Lower leg skin (tissue), 4 donors: Measurements from ENCODE around the gene BDH1. TPM values are rescaled to one million over a fixed set of nuclear protein-coding genes. Genes with fewer than 3 reads are reported as not detected.

ENCODE experiments used
- DNase-seq, 2 donors: peaks; one replicate each; pipeline ENCODE4 v3.0.0-alpha.2; 2019; ENCODE audit warnings: low spot score in 2 of 2
- H3K4me3 ChIP-seq: fragments of 200-600 bp; sonication (generic); 2 replicates; pipeline ENCODE4 v1.5.1; 2017; ENCODE audit warnings: mild to moderate bottlenecking, low read depth; ENCODE audit not compliant: poor library complexity, severe bottlenecking
- POLR2A ChIP-seq, 2 donors: fragments of 450-650 bp; IDR thresholded peaks; one replicate each; pipeline ENCODE4 v1.6.1; 2016 to 2017; ENCODE audit warnings: antibody characterized with exemption in 2 of 2, mild to moderate bottlenecking in 1 of 2, moderate library complexity in 1 of 2
- WGBS, 2 donors: methylation state at CpG; one replicate each; pipeline ENCODE4 v1.1.5; 2018; 5-methylcytosine and 5-hydroxymethylcytosine counted together
- intact Hi-C: fragments of 100-400 bp; cut with DNase I; formaldehyde crosslinking; loops from one replicate; pipeline ENCODE4 v1.15.0; 2023; ENCODE audit warnings: low total_unique reads
- total RNA-seq, 4 donors: library from RNA; depleted of rRNA; stranded (reverse); fragments of >200 nt; gene quantifications; one replicate each; pipeline ENCODE4 v1.1.0, GENCODE V29; 2016
- TF ChIP-seq, protein P1 (sequence below), 3 donors: fragments of 450-650 bp; IDR thresholded peaks; one replicate each; pipeline ENCODE4 v1.5.1; 2016; ENCODE audit warnings: antibody characterized with exemption in 3 of 3, mild to moderate bottlenecking in 3 of 3, moderate library complexity in 2 of 3

The BDH1 gene
- total RNA-seq, 4 donors from 2014 or later = 56.3 to 86.1 (median 59.7) TPM

GRCh38 chr3:197465996-197466549, 89.7 kb downstream of the BDH1 start:
- TF ChIP-seq, protein P1, sequence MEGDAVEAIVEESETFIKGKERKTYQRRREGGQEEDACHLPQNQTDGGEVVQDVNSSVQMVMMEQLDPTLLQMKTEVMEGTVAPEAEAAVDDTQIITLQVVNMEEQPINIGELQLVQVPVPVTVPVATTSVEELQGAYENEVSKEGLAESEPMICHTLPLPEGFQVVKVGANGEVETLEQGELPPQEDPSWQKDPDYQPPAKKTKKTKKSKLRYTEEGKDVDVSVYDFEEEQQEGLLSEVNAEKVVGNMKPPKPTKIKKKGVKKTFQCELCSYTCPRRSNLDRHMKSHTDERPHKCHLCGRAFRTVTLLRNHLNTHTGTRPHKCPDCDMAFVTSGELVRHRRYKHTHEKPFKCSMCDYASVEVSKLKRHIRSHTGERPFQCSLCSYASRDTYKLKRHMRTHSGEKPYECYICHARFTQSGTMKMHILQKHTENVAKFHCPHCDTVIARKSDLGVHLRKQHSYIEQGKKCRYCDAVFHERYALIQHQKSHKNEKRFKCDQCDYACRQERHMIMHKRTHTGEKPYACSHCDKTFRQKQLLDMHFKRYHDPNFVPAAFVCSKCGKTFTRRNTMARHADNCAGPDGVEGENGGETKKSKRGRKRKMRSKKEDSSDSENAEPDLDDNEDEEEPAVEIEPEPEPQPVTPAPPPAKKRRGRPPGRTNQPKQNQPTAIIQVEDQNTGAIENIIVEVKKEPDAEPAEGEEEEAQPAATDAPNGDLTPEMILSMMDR (IDR thresholded peaks at IDR 0.05) = no peak
- TF ChIP-seq POLR2A (IDR thresholded peaks at IDR 0.05) = no peak
- intact Hi-C loops = no loop called here
- no peak overlapping the region for H3K4me3 ChIP-seq
- 52 to 54% methylated on average over 3 of the region's 3 CpGs for WGBS, 2 donors
- DNase-seq = no peak

DNA sequence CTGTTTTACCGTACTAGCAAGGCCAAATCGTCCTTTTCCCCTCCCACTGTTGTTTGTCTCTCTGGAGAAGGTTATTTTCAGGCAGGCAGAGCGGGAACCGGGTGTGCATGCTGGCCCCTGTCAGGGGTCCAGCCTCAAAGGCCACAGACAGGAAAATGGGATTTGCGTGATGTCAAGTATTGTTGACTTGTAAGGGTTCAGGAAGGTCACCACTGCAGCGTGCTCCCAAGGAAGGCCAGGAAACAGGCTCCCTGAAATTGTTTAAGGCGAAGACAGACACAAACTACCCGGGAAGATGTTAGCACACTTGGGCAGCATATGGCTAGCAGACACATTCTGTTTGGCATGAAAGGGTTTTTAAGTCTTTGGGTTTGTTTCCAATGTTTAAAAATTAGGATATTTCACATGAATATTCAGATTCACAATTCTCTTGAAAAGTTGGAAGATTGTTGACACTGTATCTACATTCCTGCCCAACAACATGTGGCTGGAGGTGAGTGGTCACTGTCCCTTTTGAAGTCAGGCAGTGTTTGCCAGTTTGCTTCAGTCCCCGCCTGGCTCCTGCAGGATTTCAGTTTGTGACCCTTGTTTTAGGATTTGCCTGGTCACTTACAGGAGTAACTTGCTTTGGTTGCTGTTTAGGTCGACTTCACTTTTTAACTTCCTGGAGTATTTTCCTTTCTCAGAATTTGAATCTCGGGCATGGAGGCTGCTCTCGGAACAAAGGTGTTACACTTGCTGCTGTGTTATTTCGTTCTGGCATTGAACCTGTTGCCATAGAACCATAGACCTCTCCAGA, 90.4 kb downstream of the BDH1 start:
- no peak for DNase-seq
- no peak overlapping the region for H3K4me3 ChIP-seq
- WGBS, 2 donors = 76 to 85% methylated on average over 13 of the region's 13 CpGs
- intact Hi-C loops = no loop called here
- TF ChIP-seq POLR2A (IDR thresholded peaks at IDR 0.05) = no peak
- TF ChIP-seq, protein P1 (IDR thresholded peaks at IDR 0.05) = no peak

DNA sequence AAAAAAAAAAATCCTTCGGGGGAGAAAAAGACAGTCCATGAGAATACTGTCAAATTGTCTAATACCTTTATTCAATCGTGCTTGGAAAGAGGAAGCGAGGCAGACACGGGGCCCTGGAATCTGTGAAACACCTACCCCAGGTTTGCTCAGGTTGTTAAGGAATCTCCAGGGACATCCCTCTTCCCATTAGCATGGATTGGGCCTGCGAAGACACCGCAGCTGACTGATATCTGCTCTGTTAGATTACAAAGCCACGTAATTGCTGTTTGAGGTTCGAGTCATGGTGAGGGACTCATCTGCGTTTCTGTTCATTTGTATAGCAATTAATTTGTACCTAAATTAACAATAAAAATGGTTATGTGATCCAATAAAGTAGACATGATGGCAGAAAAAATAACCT, 91.0 kb downstream of the BDH1 start:
- no peak overlapping the region for H3K4me3 ChIP-seq
- DNase-seq = no peak
- TF ChIP-seq, protein P1 (IDR thresholded peaks at IDR 0.05) = no peak
- TF ChIP-seq POLR2A (IDR thresholded peaks at IDR 0.05) = no peak
- intact Hi-C loops = no loop called here
- 87 to 90% methylated on average over 9 of the region's 9 CpGs for WGBS, 2 donors

- intact Hi-C loops = no loop called here
- WGBS, 2 donors = 65 to 70% methylated on average over 3 of the region's 3 CpGs
- no peak for DNase-seq
- H3K4me3 ChIP-seq = no peak overlapping the region
- TF ChIP-seq, protein P1 (IDR thresholded peaks at IDR 0.05) = no peak
- TF ChIP-seq POLR2A (IDR thresholded peaks at IDR 0.05) = no peak
Observed at GRCh38 chr3:197463279-197463678, 92.5 kb downstream of the BDH1 start.

GRCh38 chr3:197462808-197463207, 93.0 kb downstream of the BDH1 start:
- 83 to 89% methylated on average over 7 of the region's 7 CpGs for WGBS, 2 donors
- intact Hi-C loops = no loop called here
- DNase-seq = no peak
- no peak for TF ChIP-seq POLR2A (IDR thresholded peaks at IDR 0.05)
- TF ChIP-seq, protein P1 (IDR thresholded peaks at IDR 0.05) = no peak
- no peak overlapping the region for H3K4me3 ChIP-seq
